ENCODE results near the gene PRM3.

The PRM3 gene

GRCh38 chr16:11242658-11243057, 30.8 kb downstream of the PRM3 start:
- no peak for DNase-seq

- no peak for DNase-seq
Measured at GRCh38 chr16:11241480-11242204, 31.8 kb downstream of the PRM3 start.

- peak; percentile 55 for DNase-seq
Measured at GRCh38 chr16:11240636-11241473, 32.6 kb downstream of the PRM3 start.

GRCh38 chr16:11239644-11240632, 33.5 kb downstream of the PRM3 start:
- no peak for DNase-seq

- DNase-seq = no peak
Measured at GRCh38 chr16:11238272-11239202, 34.9 kb downstream of the PRM3 start.

- DNase-seq = no peak
Measured at GRCh38 chr16:11236461-11237254, 36.8 kb downstream of the PRM3 start.

GRCh38 chr16:11235703-11235991, 37.8 kb downstream of the PRM3 start:
- DNase-seq = no peak

- peak; percentile 34 for DNase-seq
Measured at GRCh38 chr16:11234884-11235702, 38.3 kb downstream of the PRM3 start.

GRCh38 chr16:11233727-11234376, 39.6 kb downstream of the PRM3 start:
- peak; percentile 92 for DNase-seq

GRCh38 chr16:11232852-11233726, 40.3 kb downstream of the PRM3 start:
- DNase-seq = peak; percentile 98

GRCh38 chr16:11232302-11232851, 41.1 kb downstream of the PRM3 start:
- DNase-seq = no peak

GRCh38 chr16:11231367-11231970, 42.0 kb downstream of the PRM3 start:
- DNase-seq = no peak

- no peak for DNase-seq
Measured at GRCh38 chr16:11229906-11230305, 43.5 kb downstream of the PRM3 start.

- no peak for DNase-seq
Measured at GRCh38 chr16:11229432-11229831, 44.0 kb downstream of the PRM3 start.

GRCh38 chr16:11225677-11226549, 47.5 kb downstream of the PRM3 start:
- no peak for DNase-seq

- DNase-seq = peak; percentile 94
Measured at GRCh38 chr16:11224894-11225676, 48.3 kb downstream of the PRM3 start.
